ENCODE data around the gene DUOXA1. TPM values are rescaled to one million over a fixed set of nuclear protein-coding genes. Genes with fewer than 3 reads are reported as not detected.
"Not testable (repeated sequence)": the region's sequence is repeated elsewhere in the genome, so short reads cannot be mapped to it uniquely, and the experiment has no call there.

DUOXA1 gene
- total RNA-seq, 1 donor from 2014 or later = 4.2 TPM

GRCh38 chr15:45079201-45079600 lies 50.5 kb downstream of the DUOXA1 start:
- H3K4me1 ChIP-seq; H3K36me3 ChIP-seq; H3K27me3 ChIP-seq; H3K9me3 ChIP-seq; H3K27ac ChIP-seq; H3K4me3 ChIP-seq; DNase-seq (ENCODE audit: low spot score in 2 of 2); intact Hi-C loops (cut with DNase I): not testable (repeated sequence)

DNA sequence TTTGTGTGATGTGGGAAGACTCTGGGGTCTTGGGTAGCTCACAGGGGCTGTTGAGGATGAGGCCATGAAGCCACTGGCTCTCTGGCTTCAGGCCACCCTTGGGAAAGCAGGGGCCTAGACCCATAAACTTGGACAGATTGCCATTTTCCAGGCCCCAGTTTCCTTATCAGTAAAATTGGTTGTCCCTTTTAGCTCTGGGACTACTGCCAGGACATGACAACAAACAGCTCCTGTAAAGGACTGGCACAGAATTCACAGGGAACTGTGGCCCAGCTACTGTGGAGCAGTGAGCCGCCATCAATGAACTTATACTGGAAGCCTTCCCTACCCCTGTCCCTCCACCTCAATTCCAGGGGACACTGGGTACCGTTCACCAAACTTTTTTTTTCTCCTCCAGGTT lies 52.3 kb downstream of the DUOXA1 start:
- intact Hi-C loops (cut with DNase I); H3K36me3 ChIP-seq; H3K4me1 ChIP-seq; H3K9me3 ChIP-seq; H3K27me3 ChIP-seq; H3K4me3 ChIP-seq; DNase-seq (ENCODE audit: low spot score in 2 of 2): not testable (repeated sequence)
- peak overlapping the region; percentile 62 to 64 for H3K27ac ChIP-seq

GRCh38 chr15:45075440-45076320 lies 54.0 kb downstream of the DUOXA1 start:
- H3K4me3 ChIP-seq; H3K36me3 ChIP-seq; H3K27ac ChIP-seq; H3K27me3 ChIP-seq; intact Hi-C loops (cut with DNase I); H3K9me3 ChIP-seq; DNase-seq (ENCODE audit: low spot score in 2 of 2); H3K4me1 ChIP-seq: not testable (repeated sequence)

GRCh38 chr15:45073602-45074001 lies 56.1 kb downstream of the DUOXA1 start:
- H3K36me3 ChIP-seq; H3K9me3 ChIP-seq; H3K27ac ChIP-seq; H3K4me3 ChIP-seq; intact Hi-C loops (cut with DNase I); H3K4me1 ChIP-seq; DNase-seq (ENCODE audit: low spot score in 2 of 2); H3K27me3 ChIP-seq: not testable (repeated sequence)

GRCh38 chr15:45069942-45070360 lies 59.7 kb downstream of the DUOXA1 start:
- intact Hi-C loops (cut with DNase I); H3K4me3 ChIP-seq; DNase-seq (ENCODE audit: low spot score in 2 of 2); H3K4me1 ChIP-seq; H3K9me3 ChIP-seq; H3K36me3 ChIP-seq; H3K27ac ChIP-seq; H3K27me3 ChIP-seq: not testable (repeated sequence)

Other genes starting within 250 kb of the DUOXA1 start
- gene TERB2, start 173.2 kb downstream of the DUOXA1 start, total RNA-seq = not detected
- 6.5 TPM for gene SORD, start 106.7 kb downstream of the DUOXA1 start, total RNA-seq
- gene DUOX2, start 15.7 kb downstream of the DUOXA1 start, total RNA-seq = 2.3 TPM
- gene DUOXA2, start 15.6 kb downstream of the DUOXA1 start, total RNA-seq = 0.32 TPM
- 2.7 TPM for gene DUOX1, start 115 bp upstream of the DUOXA1 start, total RNA-seq
- gene SHF, start 58.1 kb upstream of the DUOXA1 start, total RNA-seq = 75.0 TPM
- gene SLC28A2, start 122.4 kb upstream of the DUOXA1 start, total RNA-seq = not detected
- gene GATM, start 248.7 kb upstream of the DUOXA1 start, total RNA-seq = 6.1 TPM

Data from ascending aorta (tissue), 2 donors.